Adrenal gland (tissue), 12 donors: ENCODE measurements around the gene SLC22A7. TPM values are rescaled to one million over a fixed set of nuclear protein-coding genes. Genes with fewer than 3 reads are reported as not detected.
A peak's percentile ranks its signal among the peaks of the same experiment; 100 is the strongest.

Experiments used
- DNase-seq, 7 donors: peaks; one replicate each; pipeline ENCODE4 v3.0.0-alpha.2; 2019 to 2020
- H3K27ac ChIP-seq, 5 donors: fragments of 200-600 bp; sonication (generic) in 4 of 5; 1 replicate in 3 of 5; 2 replicates in 2 of 5; pipeline versions ENCODE4 v1.5.1 to v1.8.0; 2016 to 2020; ENCODE audit warnings: mild to moderate bottlenecking in 1 of 5
- H3K27me3 ChIP-seq: fragments of 200-600 bp; 2 replicates; pipeline ENCODE4 v1.8.0; 2021
- H3K36me3 ChIP-seq, 2 donors: fragments of 200-600 bp; replicated peaks in 1 of 2; 1 replicate in 1 of 2; 2 replicates in 1 of 2; pipeline versions ENCODE4 v1.5.1 to v1.8.0; 2018 to 2022
- H3K4me1 ChIP-seq, 2 donors: fragments of 200-600 bp; replicated peaks in 1 of 2; 1 replicate in 1 of 2; 2 replicates in 1 of 2; pipeline versions ENCODE4 v1.5.1 to v1.8.0; 2018 to 2021
- H3K4me3 ChIP-seq, 4 donors: fragments of 200-600 bp; sonication (generic) in 3 of 4; one replicate each; pipeline ENCODE4 v1.5.1; 2016 to 2018
- H3K9me3 ChIP-seq, 3 donors: fragments of 200-600 bp; sonication (generic) in 1 of 3; replicated peaks in 1 of 3; 1 replicate in 2 of 3; 2 replicates in 1 of 3; pipeline versions ENCODE4 v1.5.1 to v1.8.0; 2016 to 2021
- POLR2A ChIP-seq, 2 donors: fragments of 450-650 bp; IDR thresholded peaks; one replicate each; pipeline ENCODE4 v1.6.1; 2017; ENCODE audit warnings: antibody characterized with exemption in 2 of 2, mild to moderate bottlenecking in 2 of 2, moderate library complexity in 1 of 2
- WGBS, 4 donors: extraction: QIAGEN DNeasy Blood & Tissue Kit in 2 of 4; methylation state at CpG; one replicate each; pipeline versions ENCODE4 v1.1.5 to v1.1.7; 2013 to 2017; 5-methylcytosine and 5-hydroxymethylcytosine counted together
- intact Hi-C, 2 donors: fragments of 100-400 bp; cut with DNase I; formaldehyde crosslinking; loops; one replicate each; pipeline versions ENCODE4 v1.14.1 to v1.15.0; 2022 to 2023
- polyA plus RNA-seq, 3 donors: library from polyadenylated mRNA; stranded (reverse); fragments of 200-250 nt in 2 of 3; fragments of 350-450 nt in 1 of 3; fragmentation: Illumina TruSeq in 1 of 3; extraction: RNeasy Lipid Tissue Mini Kit (QIAGEN cat#74804) in 1 of 3; gene quantifications; one replicate each; pipeline ENCODE4 v1.2.3, GENCODE V29; 2013 to 2014
- total RNA-seq, 9 donors: library from RNA; depleted of rRNA in 4 of 9; stranded (reverse); fragments of >200 nt in 4 of 9; fragments of 120-200 nt in 1 of 9; fragmentation: NEBNext Ultra II Directional in 1 of 9; extraction: Animal tissue kit (Norgen Biotek cat#: 25700) in 1 of 9; gene quantifications; one replicate each; pipeline versions ENCODE4 v1.1.0 to v1.2.4, GENCODE V29; 2013 to 2023
- TF ChIP-seq, protein P1 (sequence below), 6 experiments: fragments of 450-650 bp in 4 of 6; fragments of 200-600 bp in 2 of 6; sonication (generic) in 1 of 6; IDR thresholded peaks; 1 replicate in 5 of 6; 2 replicates in 1 of 6; pipeline versions ENCODE4 v1.5.1 to v1.8.0; 2016 to 2021; ENCODE audit warnings: antibody characterized with exemption in 6 of 6, mild to moderate bottlenecking in 2 of 6, moderate library complexity in 1 of 6
- donor health status: healthy with polysubstance abuse.
- donor health status: Bipolar disorder and iron deficiency.
- donor health status: DM: yes; HTN: yes; CAD: no.
- donor health status: DM: no; HTN: no; CAD: no.
- donor health status: DM: no; HTN: no; CAD: no.
- donor health status: DM: yes; HTN: yes; CAD: no.

SLC22A7 gene
- total and polyA plus RNA-seq, 12 donors = 0.14 TPM; not detected in 11

DNA sequence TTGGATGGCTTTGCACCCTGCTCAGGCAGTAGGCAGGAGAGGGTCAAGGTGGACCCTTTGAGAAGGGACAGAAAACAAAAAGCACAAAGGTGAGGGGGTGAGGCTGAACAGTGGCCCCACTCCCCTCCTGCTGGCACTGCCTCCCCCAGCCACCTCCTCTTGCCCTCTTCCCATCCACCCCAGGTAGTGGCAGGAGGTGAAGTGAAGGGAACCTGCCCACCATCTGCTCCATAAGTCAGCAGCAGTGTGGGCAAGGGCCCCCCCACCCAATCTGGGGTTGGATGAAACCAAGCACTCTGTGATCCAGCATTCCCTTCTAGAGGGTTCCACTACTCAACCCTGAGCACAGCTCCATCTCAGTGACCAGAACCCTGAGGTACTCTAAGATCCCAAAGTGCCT, 26.1 kb upstream of the SLC22A7 start:
- Histone ChIP-seq H3K27me3 (peaks cover 8% of the 10 kb centered on the region), H3K27ac (no peak overlapping the region), H3K4me1 (peaks cover 22 to 26% of the 10 kb centered on the region in 2 donors), H3K9me3 (no peaks in the 10 kb centered on the region), H3K36me3 (no peaks in the 10 kb centered on the region), H3K4me3 (no peak overlapping the region)
- DNase-seq = no peak
- intact Hi-C loops = no loop called here
- no peak for TF ChIP-seq POLR2A (IDR thresholded peaks at IDR 0.05)
- TF ChIP-seq, protein P1, sequence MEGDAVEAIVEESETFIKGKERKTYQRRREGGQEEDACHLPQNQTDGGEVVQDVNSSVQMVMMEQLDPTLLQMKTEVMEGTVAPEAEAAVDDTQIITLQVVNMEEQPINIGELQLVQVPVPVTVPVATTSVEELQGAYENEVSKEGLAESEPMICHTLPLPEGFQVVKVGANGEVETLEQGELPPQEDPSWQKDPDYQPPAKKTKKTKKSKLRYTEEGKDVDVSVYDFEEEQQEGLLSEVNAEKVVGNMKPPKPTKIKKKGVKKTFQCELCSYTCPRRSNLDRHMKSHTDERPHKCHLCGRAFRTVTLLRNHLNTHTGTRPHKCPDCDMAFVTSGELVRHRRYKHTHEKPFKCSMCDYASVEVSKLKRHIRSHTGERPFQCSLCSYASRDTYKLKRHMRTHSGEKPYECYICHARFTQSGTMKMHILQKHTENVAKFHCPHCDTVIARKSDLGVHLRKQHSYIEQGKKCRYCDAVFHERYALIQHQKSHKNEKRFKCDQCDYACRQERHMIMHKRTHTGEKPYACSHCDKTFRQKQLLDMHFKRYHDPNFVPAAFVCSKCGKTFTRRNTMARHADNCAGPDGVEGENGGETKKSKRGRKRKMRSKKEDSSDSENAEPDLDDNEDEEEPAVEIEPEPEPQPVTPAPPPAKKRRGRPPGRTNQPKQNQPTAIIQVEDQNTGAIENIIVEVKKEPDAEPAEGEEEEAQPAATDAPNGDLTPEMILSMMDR (IDR thresholded peaks at IDR 0.05) = no peak

DNA sequence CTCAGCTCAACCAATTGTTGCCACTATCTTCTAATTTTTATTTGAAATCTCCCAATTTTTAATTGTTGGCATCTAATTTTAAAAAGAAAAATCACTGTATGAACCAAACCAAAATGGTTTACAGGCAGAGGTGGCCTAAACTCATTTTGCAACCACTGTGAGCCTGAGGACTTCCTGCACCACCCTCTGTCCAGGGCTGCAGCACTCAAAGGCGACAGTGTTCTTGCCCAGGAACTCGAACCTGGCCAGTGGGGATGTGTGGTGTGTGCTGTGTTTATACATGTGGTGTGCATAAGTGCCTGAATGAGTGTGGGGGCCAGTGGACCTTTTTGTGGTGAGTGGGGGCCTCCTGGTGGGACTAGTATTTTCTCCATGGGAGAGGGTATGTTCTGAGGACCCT, 24.4 kb upstream of the SLC22A7 start:
- intact Hi-C loops = no loop called here
- peaks cover 11 to 17% of the 10 kb centered on the region in 2 donors for H3K4me1 ChIP-seq
- H3K9me3 ChIP-seq = no peaks in the 10 kb centered on the region
- whole genome bisulfite sequencing, 4 donors = 61 to 77% (median 69%) methylated on average over 2 of the region's 2 CpGs
- no peak for TF ChIP-seq POLR2A (IDR thresholded peaks at IDR 0.05)
- TF ChIP-seq, protein P1 (IDR thresholded peaks at IDR 0.05) = no peak
- peaks cover 8% of the 10 kb centered on the region for H3K27me3 ChIP-seq
- no peaks in the 10 kb centered on the region for H3K36me3 ChIP-seq
- no peak overlapping the region for H3K4me3 ChIP-seq
- no peak for DNase-seq
- no peak overlapping the region for H3K27ac ChIP-seq

DNA sequence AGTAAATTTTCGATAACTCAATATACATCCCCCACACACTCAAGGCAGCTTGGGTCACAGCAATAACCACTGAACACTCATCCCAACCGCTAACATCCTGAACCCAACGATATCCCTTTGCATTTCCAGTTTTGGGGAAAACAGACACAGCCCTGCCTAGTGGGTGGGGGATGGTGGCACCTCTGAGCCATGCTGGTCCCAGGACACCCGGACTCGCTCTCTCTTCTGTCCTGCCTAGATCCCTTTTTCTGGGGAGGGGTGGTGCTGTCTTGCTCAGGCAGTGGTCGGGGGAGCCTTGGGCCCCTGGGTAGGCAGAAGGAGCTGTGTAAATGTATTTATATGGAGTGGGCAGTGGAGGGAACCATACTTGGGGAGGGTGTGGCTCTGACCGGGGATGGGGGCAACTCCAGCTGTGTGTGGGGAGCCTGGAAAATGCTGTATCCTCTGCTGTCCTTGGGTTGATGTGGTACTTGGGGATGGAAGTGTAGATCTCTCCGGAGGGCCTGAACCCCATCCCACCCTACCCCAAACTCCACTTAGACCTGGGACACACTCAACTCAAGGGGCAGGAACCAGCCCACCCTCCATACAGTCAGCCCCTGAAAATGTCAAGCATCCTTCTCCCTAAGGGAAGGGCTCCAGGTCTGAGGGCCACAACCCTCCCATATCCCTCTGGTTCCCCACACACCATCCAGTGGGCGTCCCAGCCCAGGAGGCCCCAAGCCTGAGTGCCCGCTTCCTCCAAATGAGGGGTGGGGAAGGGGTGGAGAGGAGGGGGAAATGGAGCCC, 23.7 kb upstream of the SLC22A7 start:
- Histone ChIP-seq H3K4me3 (no peak overlapping the region), H3K36me3 (no peaks in the 10 kb centered on the region), H3K4me1 (peaks cover 5 to 11% of the 10 kb centered on the region in 2 donors), H3K9me3 (no peaks in the 10 kb centered on the region), H3K27ac (no peak overlapping the region), H3K27me3 (peaks cover 8% of the 10 kb centered on the region)
- 79 to 87% (median 82%) methylated on average over 10 of the region's 10 CpGs for WGBS, 4 donors
- TF ChIP-seq, protein P1 (IDR thresholded peaks at IDR 0.05) = no peak
- no peak for TF ChIP-seq POLR2A (IDR thresholded peaks at IDR 0.05)
- DNase-seq = no peak
- intact Hi-C loops = no loop called here

DNA sequence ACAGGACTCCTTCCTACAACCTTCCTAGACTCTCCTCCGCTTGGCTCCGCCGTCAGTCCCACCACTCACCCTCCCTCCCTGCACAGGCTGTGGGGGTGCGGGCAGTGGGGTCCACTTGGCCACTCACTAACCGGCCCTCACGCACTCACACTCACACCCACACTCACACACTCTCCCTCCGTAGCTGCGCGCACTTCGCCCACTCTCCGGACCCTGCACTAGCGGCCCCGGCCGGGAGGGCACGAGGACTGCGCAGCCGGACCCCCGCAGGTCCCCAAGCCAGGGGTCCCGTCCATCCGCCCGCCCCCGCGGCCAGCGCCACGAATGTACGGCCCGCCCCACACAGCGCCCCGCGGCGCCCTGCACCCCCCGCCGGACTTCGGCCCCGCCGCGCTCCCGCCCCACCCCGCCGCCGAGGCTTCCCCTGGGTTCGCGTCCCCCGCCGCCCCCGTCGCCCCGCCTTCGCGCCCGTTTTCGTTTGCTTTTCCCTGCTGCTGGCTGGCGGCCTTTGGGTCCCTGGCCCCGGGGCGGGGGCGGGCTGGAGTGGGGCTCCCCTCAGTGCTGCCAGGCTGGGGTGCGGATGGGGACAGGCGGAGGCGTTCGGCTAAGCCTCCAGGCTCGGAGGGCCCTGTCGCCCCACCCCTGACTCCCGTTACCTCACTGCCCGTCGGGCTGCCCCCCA, 23.0 kb upstream of the SLC22A7 start:
- intact Hi-C loops = no loop called here
- H3K27ac ChIP-seq = no peak overlapping the region
- 4 to 27% (median 5%) methylated on average over 8 to 65 of the region's 65 CpGs for WGBS, 4 donors
- H3K9me3 ChIP-seq = no peaks in the 10 kb centered on the region
- TF ChIP-seq, protein P1 (IDR thresholded peaks at IDR 0.05) = no peak
- TF ChIP-seq POLR2A (IDR thresholded peaks at IDR 0.05) = no peak
- H3K27me3 ChIP-seq = peaks cover 8% of the 10 kb centered on the region
- H3K4me3 ChIP-seq = peak overlapping the region in 2 of 4 donors; percentile 36 to 65
- no peaks in the 10 kb centered on the region for H3K36me3 ChIP-seq
- no peak for DNase-seq
- peaks cover 0 to 9% of the 10 kb centered on the region in 2 donors for H3K4me1 ChIP-seq
